Kidney (tissue), 14 donors: Measurements from ENCODE around the gene MAEA. TPM values are rescaled to one million over a fixed set of nuclear protein-coding genes. Genes with fewer than 3 reads are reported as not detected.

ENCODE experiments used
- DNase-seq, 5 donors: peaks; one replicate each; pipeline ENCODE4 v3.0.0-alpha.2; 2013 to 2020
- FAIRE-seq: peaks from 2 replicates; lab custom pipeline; 2012; peaks lifted over from hg19 to GRCh38; lab: Jason Lieb, UNC
- H3K27ac ChIP-seq, 2 donors: one replicate each; pipeline ENCODE4 v1.7.0; 2013; ENCODE audit warnings: low read depth in 2 of 2, low read length in 2 of 2, inconsistent platforms in 1 of 2
- H3K27me3 ChIP-seq: one replicate; pipeline ENCODE4 v1.7.1; 2013; ENCODE audit warnings: low read length, inconsistent platforms; ENCODE audit not compliant: control insufficient read depth, insufficient read depth
- H3K36me3 ChIP-seq, 3 donors: one replicate each; pipeline versions ENCODE4 v1.7.0 to v1.7.1; 2013; ENCODE audit warnings: low read length in 3 of 3, control low read depth in 1 of 3, inconsistent platforms in 1 of 3; ENCODE audit not compliant: insufficient read depth in 3 of 3, control insufficient read depth in 2 of 3
- H3K4me1 ChIP-seq, 3 donors: one replicate each; pipeline versions ENCODE4 v1.7.0 to v1.7.1; 2013; ENCODE audit warnings: low read length in 3 of 3, inconsistent platforms in 1 of 3, low read depth in 1 of 3; ENCODE audit not compliant: control insufficient read depth in 2 of 3, insufficient read depth in 2 of 3
- H3K4me3 ChIP-seq, 3 donors: one replicate each; pipeline versions ENCODE4 v1.7.0 to v1.8.1; 2013; ENCODE audit warnings: low read length in 3 of 3, control low read depth in 1 of 3, inconsistent platforms in 1 of 3
- H3K9ac ChIP-seq, 3 donors: one replicate each; pipeline versions ENCODE4 v1.7.0 to v1.7.1; 2013; ENCODE audit warnings: low read length in 3 of 3, control low read depth in 1 of 3, inconsistent platforms in 1 of 3
- H3K9me3 ChIP-seq, 3 donors: one replicate each; pipeline versions ENCODE4 v1.7.0 to v1.7.1; 2013; ENCODE audit warnings: low read length in 3 of 3, control low read depth in 1 of 3, inconsistent platforms in 1 of 3; ENCODE audit not compliant: control insufficient read depth in 2 of 3, insufficient read depth in 1 of 3
- intact Hi-C: fragments of 100-400 bp; cut with DNase I; formaldehyde crosslinking; loops from one replicate; pipeline ENCODE4 v1.11.1; 2022
- polyA plus RNA-seq: library from polyadenylated mRNA; stranded (reverse); fragments of 350-450 nt; fragmentation: Illumina TruSeq; extraction: RNeasy Lipid Tissue Mini Kit (QIAGEN cat#74804); gene quantifications from one replicate; pipeline ENCODE4 v1.2.3, GENCODE V29; 2014; ENCODE audit warnings: low read depth, low replicate concordance; ENCODE audit not compliant: insufficient read depth
- total RNA-seq: library from RNA; stranded (reverse); fragmentation: NEBNext Ultra II Directional; extraction: Animal tissue kit (Norgen Biotek cat#: 25700); gene quantifications from one replicate; pipeline ENCODE4 v1.2.1, GENCODE V29; 2021
- TF ChIP-seq, protein P1 (sequence below): IDR thresholded peaks from 3 replicates; pipeline ENCODE4 v1.5.1; 2012; ENCODE audit warnings: mild to moderate bottlenecking, moderate library complexity, borderline replicate concordance; ENCODE audit not compliant: insufficient read depth; ENCODE audit errors: extremely low read depth
- donor health status: control.
- donor health status: control.
- donor health status: control.
- donor health status: control.
- donor health status: control.
- donor health status: DM: yes; HTN: yes; CAD: no.
- donor health status: Normal renal cell carcinoma (clear cell type).

MAEA gene
- total and polyA plus RNA-seq, 2 donors from 2014 or later, result 65.0 to 75.2 TPM

GRCh38 chr4:1340181-1340747, 50.6 kb downstream of the MAEA start:
- H3K27me3 ChIP-seq, result no peaks in the 10 kb centered on the region
- intact Hi-C loops, result no loop called here
- peak in 2 of 5 donors; percentile 20 to 65 for DNase-seq
- no peak for FAIRE-seq
- H3K9me3 ChIP-seq, result no peaks in the 10 kb centered on the region
- H3K4me3 ChIP-seq, result no peak overlapping the region
- peaks cover 4 to 38% (median 31%) of the 10 kb centered on the region in 3 donors for H3K36me3 ChIP-seq
- H3K9ac ChIP-seq, result no peak overlapping the region
- no peak overlapping the region for H3K27ac ChIP-seq
- TF ChIP-seq, protein P1, sequence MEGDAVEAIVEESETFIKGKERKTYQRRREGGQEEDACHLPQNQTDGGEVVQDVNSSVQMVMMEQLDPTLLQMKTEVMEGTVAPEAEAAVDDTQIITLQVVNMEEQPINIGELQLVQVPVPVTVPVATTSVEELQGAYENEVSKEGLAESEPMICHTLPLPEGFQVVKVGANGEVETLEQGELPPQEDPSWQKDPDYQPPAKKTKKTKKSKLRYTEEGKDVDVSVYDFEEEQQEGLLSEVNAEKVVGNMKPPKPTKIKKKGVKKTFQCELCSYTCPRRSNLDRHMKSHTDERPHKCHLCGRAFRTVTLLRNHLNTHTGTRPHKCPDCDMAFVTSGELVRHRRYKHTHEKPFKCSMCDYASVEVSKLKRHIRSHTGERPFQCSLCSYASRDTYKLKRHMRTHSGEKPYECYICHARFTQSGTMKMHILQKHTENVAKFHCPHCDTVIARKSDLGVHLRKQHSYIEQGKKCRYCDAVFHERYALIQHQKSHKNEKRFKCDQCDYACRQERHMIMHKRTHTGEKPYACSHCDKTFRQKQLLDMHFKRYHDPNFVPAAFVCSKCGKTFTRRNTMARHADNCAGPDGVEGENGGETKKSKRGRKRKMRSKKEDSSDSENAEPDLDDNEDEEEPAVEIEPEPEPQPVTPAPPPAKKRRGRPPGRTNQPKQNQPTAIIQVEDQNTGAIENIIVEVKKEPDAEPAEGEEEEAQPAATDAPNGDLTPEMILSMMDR, result no peak
- no peaks in the 10 kb centered on the region for H3K4me1 ChIP-seq

- TF ChIP-seq, protein P1, result no peak
- intact Hi-C loops, result no loop called here
Observed at GRCh38 chr4:1340861-1341260, 51.2 kb downstream of the MAEA start.

GRCh38 chr4:1342003-1342402, 52.3 kb downstream of the MAEA start:
- no peaks in the 10 kb centered on the region for H3K9me3 ChIP-seq
- intact Hi-C loops, result no loop called here
- H3K9ac ChIP-seq, result no peak overlapping the region
- DNase-seq (peak in 1 of 5 donors; percentile 2), FAIRE-seq (no peak)
- H3K36me3 ChIP-seq, result peaks cover 3 to 29% (median 20%) of the 10 kb centered on the region in 3 donors
- peaks cover 0 to 3% (median 0%) of the 10 kb centered on the region in 3 donors for H3K4me1 ChIP-seq
- H3K27me3 ChIP-seq, result no peaks in the 10 kb centered on the region
- TF ChIP-seq, protein P1, result no peak
- H3K27ac ChIP-seq, result no peak overlapping the region
- no peak overlapping the region for H3K4me3 ChIP-seq

More at GRCh38 chr4:1340861-1341260, 51.2 kb downstream of the MAEA start:
- no peak overlapping the region for H3K4me3 ChIP-seq
- H3K27ac ChIP-seq, result no peak overlapping the region
- peaks cover 4 to 38% (median 31%) of the 10 kb centered on the region in 3 donors for H3K36me3 ChIP-seq
- no peaks in the 10 kb centered on the region for H3K9me3 ChIP-seq
- FAIRE-seq (no peak), DNase-seq (peak in 2 of 5 donors; percentile 29 to 67)
- peaks cover 0 to 3% (median 0%) of the 10 kb centered on the region in 3 donors for H3K4me1 ChIP-seq
- no peaks in the 10 kb centered on the region for H3K27me3 ChIP-seq
- H3K9ac ChIP-seq, result no peak overlapping the region
